ENCODE results near the gene PEX10. TPM values are rescaled to one million over a fixed set of nuclear protein-coding genes. Genes with fewer than 3 reads are reported as not detected.
A peak's percentile ranks its signal among the peaks of the same experiment; 100 is the strongest.

The PEX10 gene
- total and polyA plus RNA-seq, 4 experiments from 2014 or later, result 7.2 to 13.0 (median 10.1) TPM

DNA sequence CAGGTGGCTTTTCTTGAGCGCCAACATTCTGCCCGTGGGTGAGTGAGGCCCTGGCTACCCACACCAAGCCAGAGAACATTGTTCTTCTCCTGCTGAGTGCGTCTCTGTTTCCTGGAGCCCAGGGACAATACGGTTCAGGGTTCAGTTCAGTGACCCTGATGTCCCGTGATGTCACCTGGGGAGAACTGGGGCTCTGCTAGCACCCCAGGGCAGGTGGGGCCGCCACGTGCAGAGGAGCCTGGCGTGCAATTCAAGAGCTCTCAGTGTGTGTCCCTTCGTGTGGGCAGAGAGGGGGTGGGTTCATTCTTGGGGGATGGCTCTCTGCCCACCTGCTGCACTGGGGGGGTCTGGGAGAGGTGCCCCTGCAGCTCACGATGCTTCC lies 18.2 kb upstream of the PEX10 start:
- peak overlapping the region in 1 of 7 donors; percentile 74 for H3K27ac Mint-ChIP-seq
- H3K36me3 ChIP-seq (ENCODE audit: insufficient read depth, low read length), result no peaks in the 10 kb centered on the region
- no peaks in the 10 kb centered on the region for H3K4me1 Mint-ChIP-seq
- ChIA-PET POLR2A (ENCODE audit: partially characterized antibody) (interaction anchor here (0.6 kb wide), 1 partner anchor 15 kb away, joined by 3 read pairs; no protein-coding TSS in a partner anchor), CTCF (ENCODE audit: partially characterized antibody) (interaction anchor here (1.2 kb wide), 1 partner anchor 117 kb away, joined by 4 read pairs; no protein-coding TSS in a partner anchor)
- H3K27me3 Mint-ChIP-seq, result no peaks in the 10 kb centered on the region
- no peaks in the 10 kb centered on the region for H3K4me1 ChIP-seq (ENCODE audit: insufficient read depth, low read length)
- no peaks in the 10 kb centered on the region for H3K27me3 ChIP-seq (ENCODE audit: insufficient read depth, low read length)
- H3K27ac ChIP-seq (ENCODE audit: low read depth, low read length), result no peak overlapping the region
- H3K9me3 ChIP-seq (ENCODE audit: control insufficient read depth in 1 of 2, low read length in 2 of 2), result no peaks in the 10 kb centered on the region
- H3K9me3 Mint-ChIP-seq, result peaks cover 0 to 2% (median 0%) of the 10 kb centered on the region in 8 donors
- no peaks in the 10 kb centered on the region for H3K36me3 Mint-ChIP-seq
- no peak overlapping the region for H3K4me3 ChIP-seq (ENCODE audit: low read length in 2 of 2)
- no peak for DNase-seq
- intact Hi-C loops (cut with micrococcal nuclease), result no loop called here
- H3K4me3 Mint-ChIP-seq, result no peak overlapping the region

DNA sequence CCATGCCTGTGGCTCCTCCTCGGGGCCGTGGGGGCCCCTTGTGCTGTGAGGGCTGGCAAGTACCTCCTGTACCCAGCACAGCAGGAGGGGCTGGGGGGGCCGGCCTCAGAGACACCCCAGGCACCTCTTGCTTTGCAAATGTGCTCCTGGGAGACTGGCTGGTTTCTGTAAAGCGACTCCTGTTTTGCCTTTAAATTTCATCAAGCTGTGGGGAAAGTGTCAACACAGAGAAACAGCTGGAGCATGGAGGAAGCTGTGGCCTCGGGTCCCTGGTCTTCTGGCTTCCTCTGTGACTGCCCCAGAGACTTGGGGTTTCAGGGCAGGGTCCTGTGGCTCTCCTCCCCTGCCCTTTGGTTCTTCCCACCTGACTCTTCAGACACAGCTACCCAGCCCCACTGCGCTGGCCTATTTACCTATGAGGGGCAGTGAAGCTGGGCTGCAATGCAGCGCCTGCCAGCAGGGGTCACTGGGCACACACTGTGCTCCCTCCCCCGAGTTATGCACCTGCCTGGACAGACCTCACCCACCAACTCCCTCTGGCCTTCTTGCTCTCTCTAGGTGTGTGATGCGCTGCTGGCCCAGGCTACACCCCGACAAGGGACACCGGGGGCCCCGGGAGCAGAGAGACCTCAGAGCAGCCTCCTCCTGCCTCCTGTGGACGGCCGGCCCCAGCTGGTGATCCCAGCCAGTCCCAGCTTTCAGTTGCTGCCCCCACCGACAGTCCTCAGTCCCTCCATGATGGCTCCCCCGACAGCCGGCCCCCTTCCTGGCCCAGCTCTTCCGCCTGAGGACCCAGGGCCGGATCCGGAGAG lies 17.6 kb upstream of the PEX10 start:
- Histone ChIP-seq H3K9me3 (ENCODE audit: control insufficient read depth in 1 of 2, low read length in 2 of 2) (no peaks in the 10 kb centered on the region), H3K36me3 (ENCODE audit: insufficient read depth, low read length) (no peaks in the 10 kb centered on the region), H3K4me3 (ENCODE audit: low read length in 2 of 2) (no peak overlapping the region), H3K27ac (ENCODE audit: low read depth, low read length) (no peak overlapping the region), H3K27me3 (ENCODE audit: insufficient read depth, low read length) (no peaks in the 10 kb centered on the region), H3K4me1 (ENCODE audit: insufficient read depth, low read length) (no peaks in the 10 kb centered on the region)
- Mint-ChIP-seq H3K36me3 (no peaks in the 10 kb centered on the region), H3K9me3 (peaks cover 0 to 2% (median 0%) of the 10 kb centered on the region in 8 donors), H3K4me3 (no peak overlapping the region), H3K4me1 (no peaks in the 10 kb centered on the region), H3K27ac (no peak overlapping the region), H3K27me3 (no peaks in the 10 kb centered on the region)
- ChIA-PET POLR2A (ENCODE audit: partially characterized antibody) (interaction anchor here (1.1 kb wide), 1 partner anchor 117 kb away, joined by 3 read pairs; no protein-coding TSS in a partner anchor), CTCF (ENCODE audit: partially characterized antibody) (interaction anchor here (1.2 kb wide), 1 partner anchor 117 kb away, joined by 4 read pairs; no protein-coding TSS in a partner anchor)
- DNase-seq, result no peak
- intact Hi-C loops (cut with micrococcal nuclease), result no loop called here

DNA sequence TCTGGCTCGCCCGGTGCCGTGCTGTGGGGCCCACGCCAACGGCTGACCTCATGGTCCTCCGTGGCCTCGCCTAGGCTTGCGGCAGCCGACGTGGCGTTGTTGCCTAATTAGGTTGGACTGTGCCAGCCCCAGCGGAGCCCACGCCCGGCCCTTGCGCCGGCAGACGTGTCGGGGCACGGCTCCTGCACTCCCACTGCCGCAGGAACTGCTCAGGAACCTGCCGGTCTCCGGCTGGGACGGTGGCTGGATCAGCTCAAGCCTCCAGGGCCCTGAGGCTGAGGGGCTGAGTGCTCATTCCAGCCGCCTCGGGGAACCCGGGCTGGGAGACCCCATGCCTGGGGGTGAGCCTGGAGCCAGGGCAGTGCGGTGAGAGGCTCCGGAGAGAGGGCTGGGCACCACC lies 16.1 kb upstream of the PEX10 start:
- H3K4me1 ChIP-seq (ENCODE audit: insufficient read depth, low read length), result no peaks in the 10 kb centered on the region
- H3K9me3 ChIP-seq (ENCODE audit: control insufficient read depth in 1 of 2, low read length in 2 of 2), result no peaks in the 10 kb centered on the region
- no peak overlapping the region for H3K4me3 Mint-ChIP-seq
- DNase-seq, result no peak
- no peaks in the 10 kb centered on the region for H3K4me1 Mint-ChIP-seq
- H3K27ac Mint-ChIP-seq, result no peak overlapping the region
- peaks cover 0 to 5% (median 0%) of the 10 kb centered on the region in 8 donors for H3K9me3 Mint-ChIP-seq
- no peaks in the 10 kb centered on the region for H3K27me3 ChIP-seq (ENCODE audit: insufficient read depth, low read length)
- H3K36me3 Mint-ChIP-seq, result peaks cover 0 to 1% of the 10 kb centered on the region in 2 donors
- H3K4me3 ChIP-seq (ENCODE audit: low read length in 2 of 2), result no peak overlapping the region
- intact Hi-C loops (cut with micrococcal nuclease), result no loop called here
- H3K27ac ChIP-seq (ENCODE audit: low read depth, low read length), result no peak overlapping the region
- ChIA-PET CTCF (ENCODE audit: partially characterized antibody) (no interaction called here), POLR2A (ENCODE audit: partially characterized antibody) (no interaction called here)
- no peaks in the 10 kb centered on the region for H3K27me3 Mint-ChIP-seq
- H3K36me3 ChIP-seq (ENCODE audit: insufficient read depth, low read length), result no peaks in the 10 kb centered on the region

DNA sequence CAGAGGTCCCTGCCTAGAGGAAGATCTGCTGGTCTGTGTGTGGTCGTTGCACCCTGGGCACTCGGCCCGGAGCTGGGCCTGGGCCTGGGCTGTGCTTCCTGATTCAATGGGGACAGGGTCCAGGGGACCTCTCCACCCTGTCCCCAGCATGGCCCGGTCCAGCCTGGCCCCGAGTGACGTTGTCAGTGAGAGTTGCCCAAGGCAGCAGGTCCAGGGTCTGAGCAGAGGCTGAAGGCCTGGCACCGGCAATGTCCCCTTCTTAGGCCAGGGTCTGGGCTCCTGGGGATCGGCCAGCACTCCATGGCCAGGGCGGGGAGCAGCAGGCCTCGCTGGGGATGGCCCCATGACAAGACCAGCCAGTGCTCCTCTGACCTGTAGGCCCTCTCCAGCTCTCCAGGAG lies 15.6 kb upstream of the PEX10 start:
- Histone ChIP-seq H3K4me1 (ENCODE audit: insufficient read depth, low read length) (no peaks in the 10 kb centered on the region), H3K4me3 (ENCODE audit: low read length in 2 of 2) (no peak overlapping the region), H3K9me3 (ENCODE audit: control insufficient read depth in 1 of 2, low read length in 2 of 2) (no peaks in the 10 kb centered on the region), H3K27me3 (ENCODE audit: insufficient read depth, low read length) (no peaks in the 10 kb centered on the region), H3K36me3 (ENCODE audit: insufficient read depth, low read length) (no peaks in the 10 kb centered on the region), H3K27ac (ENCODE audit: low read depth, low read length) (no peak overlapping the region)
- DNase-seq, result no peak
- intact Hi-C loops (cut with micrococcal nuclease), result no loop called here
- no peak overlapping the region for H3K4me3 Mint-ChIP-seq
- CTCF ChIA-PET (ENCODE audit: partially characterized antibody), result no interaction called here
- H3K9me3 Mint-ChIP-seq, result peaks cover 0 to 9% (median 0%) of the 10 kb centered on the region in 8 donors
- H3K27ac Mint-ChIP-seq, result peak overlapping the region in 2 of 7 donors; percentile 46 to 61
- peaks cover 0 to 1% of the 10 kb centered on the region in 2 donors for H3K36me3 Mint-ChIP-seq
- no peaks in the 10 kb centered on the region for H3K27me3 Mint-ChIP-seq
- POLR2A ChIA-PET (ENCODE audit: partially characterized antibody), result no interaction called here
- H3K4me1 Mint-ChIP-seq, result no peaks in the 10 kb centered on the region

DNA sequence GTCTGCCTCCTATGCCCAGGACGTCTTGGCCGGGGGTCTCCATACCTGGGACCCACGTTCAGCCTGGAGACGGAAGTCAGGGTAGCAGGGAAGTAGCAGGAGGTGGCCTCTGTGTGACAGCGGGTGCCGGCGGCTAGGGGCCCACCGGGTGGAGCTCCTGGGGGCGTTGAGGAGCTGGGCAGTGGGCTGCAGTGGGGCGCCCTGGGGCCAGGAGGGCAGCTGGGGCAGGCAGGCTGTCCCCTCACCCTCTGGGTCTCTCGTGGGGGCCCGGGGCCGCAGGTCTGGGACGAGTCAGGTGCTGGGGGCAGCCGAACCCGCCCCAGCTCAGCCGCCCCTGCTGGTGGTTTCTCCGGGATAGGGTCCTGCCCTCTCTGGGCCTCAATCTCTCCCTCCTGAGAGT lies 14.7 kb upstream of the PEX10 start:
- no peak for DNase-seq
- Mint-ChIP-seq H3K4me3 (no peak overlapping the region), H3K36me3 (peaks cover 0 to 1% of the 10 kb centered on the region in 2 donors), H3K27me3 (no peaks in the 10 kb centered on the region), H3K4me1 (no peaks in the 10 kb centered on the region), H3K27ac (no peak overlapping the region), H3K9me3 (peaks cover 0 to 14% (median 0%) of the 10 kb centered on the region in 8 donors)
- POLR2A ChIA-PET (ENCODE audit: partially characterized antibody), result interaction anchor here (1.4 kb wide), 1 partner anchor 232 kb away, joined by 3 read pairs; the partner anchor contains the start of gene FAAP20
- Histone ChIP-seq H3K4me3 (ENCODE audit: low read length in 2 of 2) (no peak overlapping the region), H3K36me3 (ENCODE audit: insufficient read depth, low read length) (no peaks in the 10 kb centered on the region), H3K4me1 (ENCODE audit: insufficient read depth, low read length) (no peaks in the 10 kb centered on the region), H3K27me3 (ENCODE audit: insufficient read depth, low read length) (no peaks in the 10 kb centered on the region), H3K9me3 (ENCODE audit: control insufficient read depth in 1 of 2, low read length in 2 of 2) (no peaks in the 10 kb centered on the region), H3K27ac (ENCODE audit: low read depth, low read length) (no peak overlapping the region)
- intact Hi-C loops (cut with micrococcal nuclease), result no loop called here
- CTCF ChIA-PET (ENCODE audit: partially characterized antibody), result no interaction called here

DNA sequence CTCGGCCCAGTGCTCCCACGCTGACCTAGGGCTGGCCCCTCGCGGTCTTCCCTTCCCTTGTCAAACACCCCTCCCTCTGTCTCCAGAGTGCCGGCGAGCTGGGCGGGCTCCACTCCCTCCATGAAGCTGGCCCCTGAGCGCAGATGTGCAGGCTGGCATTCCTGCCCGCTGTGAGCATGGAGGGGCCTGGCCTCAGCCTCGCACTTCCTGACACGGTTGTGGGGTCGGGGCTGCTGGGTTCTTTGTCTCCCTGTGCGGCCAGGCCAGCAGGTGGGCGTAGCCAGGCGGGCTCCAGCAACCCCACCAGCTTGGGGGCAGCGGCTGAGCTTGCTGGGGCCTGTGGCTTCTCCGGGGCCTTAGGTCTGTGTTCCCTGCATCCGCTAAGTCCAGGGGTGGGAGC lies 14.2 kb upstream of the PEX10 start:
- H3K9me3 ChIP-seq (ENCODE audit: control insufficient read depth in 1 of 2, low read length in 2 of 2), result no peaks in the 10 kb centered on the region
- Mint-ChIP-seq H3K36me3 (peaks cover 0 to 1% of the 10 kb centered on the region in 2 donors), H3K27me3 (no peaks in the 10 kb centered on the region), H3K4me3 (no peak overlapping the region), H3K4me1 (no peaks in the 10 kb centered on the region), H3K9me3 (peaks cover 0 to 14% (median 0%) of the 10 kb centered on the region in 8 donors), H3K27ac (no peak overlapping the region)
- CTCF ChIA-PET (ENCODE audit: partially characterized antibody), result interaction anchor here (1.1 kb wide), 1 partner anchor 11 kb away, joined by 3 read pairs; no protein-coding TSS in a partner anchor
- no peak overlapping the region for H3K27ac ChIP-seq (ENCODE audit: low read depth, low read length)
- DNase-seq, result no peak
- intact Hi-C loops (cut with micrococcal nuclease), result no loop called here
- H3K4me1 ChIP-seq (ENCODE audit: insufficient read depth, low read length), result no peaks in the 10 kb centered on the region
- H3K4me3 ChIP-seq (ENCODE audit: low read length in 2 of 2), result no peak overlapping the region
- no peaks in the 10 kb centered on the region for H3K36me3 ChIP-seq (ENCODE audit: insufficient read depth, low read length)
- H3K27me3 ChIP-seq (ENCODE audit: insufficient read depth, low read length), result no peaks in the 10 kb centered on the region
- POLR2A ChIA-PET (ENCODE audit: partially characterized antibody), result interaction anchor here (1.2 to 1.4 kb wide), 2 partner anchors 74 to 232 kb away, joined by 3 read pairs; partner anchors contain the start of gene FAAP20

DNA sequence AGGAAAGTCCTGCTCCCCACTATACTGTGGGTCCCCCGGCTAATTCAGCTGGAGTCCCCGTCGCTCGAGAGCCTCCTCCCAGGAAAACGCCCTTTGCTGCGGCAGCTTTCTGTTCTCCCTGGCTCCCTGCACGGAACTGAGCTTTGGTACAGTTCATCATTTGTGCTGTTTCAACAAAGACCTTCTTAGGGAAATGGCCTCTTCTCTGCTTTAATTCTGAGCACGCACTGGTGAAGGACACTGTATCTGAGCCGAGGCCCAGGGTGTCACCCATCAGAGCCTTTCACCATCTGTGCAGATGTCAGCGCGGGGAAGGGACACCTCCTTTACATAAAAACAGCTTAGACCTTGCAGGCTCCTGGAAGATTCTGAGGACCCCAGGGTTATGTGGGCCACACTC lies 13.5 kb upstream of the PEX10 start:
- Mint-ChIP-seq H3K36me3 (peaks cover 0 to 1% of the 10 kb centered on the region in 2 donors), H3K27me3 (no peaks in the 10 kb centered on the region), H3K9me3 (peaks cover 0 to 14% (median 0%) of the 10 kb centered on the region in 8 donors), H3K4me3 (no peak overlapping the region), H3K4me1 (no peaks in the 10 kb centered on the region), H3K27ac (no peak overlapping the region)
- H3K9me3 ChIP-seq (ENCODE audit: control insufficient read depth in 1 of 2, low read length in 2 of 2), result no peaks in the 10 kb centered on the region
- H3K36me3 ChIP-seq (ENCODE audit: insufficient read depth, low read length), result no peaks in the 10 kb centered on the region
- H3K4me1 ChIP-seq (ENCODE audit: insufficient read depth, low read length), result no peaks in the 10 kb centered on the region
- CTCF ChIA-PET (ENCODE audit: partially characterized antibody), result interaction anchor here (1.1 kb wide), 1 partner anchor 10 kb away, joined by 3 read pairs; no protein-coding TSS in a partner anchor
- H3K27ac ChIP-seq (ENCODE audit: low read depth, low read length), result no peak overlapping the region
- intact Hi-C loops (cut with micrococcal nuclease), result no loop called here
- no peaks in the 10 kb centered on the region for H3K27me3 ChIP-seq (ENCODE audit: insufficient read depth, low read length)
- H3K4me3 ChIP-seq (ENCODE audit: low read length in 2 of 2), result no peak overlapping the region
- POLR2A ChIA-PET (ENCODE audit: partially characterized antibody), result interaction anchor here (1.2 to 1.4 kb wide), 2 partner anchors 75 to 231 kb away, joined by 3 read pairs; partner anchors contain the start of gene FAAP20
- no peak for DNase-seq
